ENCODE data around the gene BANP. TPM values are rescaled to one million over a fixed set of nuclear protein-coding genes. Genes with fewer than 3 reads are reported as not detected.
A peak's percentile ranks its signal among the peaks of the same experiment; 100 is the strongest.
"Not testable (repeated sequence)": the region's sequence is repeated elsewhere in the genome, so short reads cannot be mapped to it uniquely, and the experiment has no call there.

The BANP gene
- total RNA-seq, 1 donor from 2014 or later = 44.0 TPM

GRCh38 chr16:88022076-88023042 lies 71.1 kb downstream of the BANP start:
- no peak for DNase-seq (ENCODE audit: extremely low spot score in 2 of 2)
- H3K4me3 ChIP-seq = no peak overlapping the region
- peaks cover 0 to 1% of the 10 kb centered on the region in 2 donors for H3K36me3 ChIP-seq
- no peak overlapping the region for H3K27ac ChIP-seq
- no peaks in the 10 kb centered on the region for H3K9me3 ChIP-seq
- TF ChIP-seq CTCF (IDR thresholded peaks at IDR 0.05) = no peak
- TF ChIP-seq POLR2A (IDR thresholded peaks at IDR 0.05) = no peak
- TF ChIP-seq POLR2AphosphoS5 (IDR thresholded peaks at IDR 0.05; ENCODE audit: insufficient read depth in 1 of 2, low read depth in 1 of 2) = no peak
- intact Hi-C loops (cut with DNase I) = no loop called here
- peaks cover 15% of the 10 kb centered on the region for H3K4me1 ChIP-seq
- H3K27me3 ChIP-seq = no peaks in the 10 kb centered on the region

GRCh38 chr16:88023366-88023765 lies 72.1 kb downstream of the BANP start:
- peaks cover 0 to 8% of the 10 kb centered on the region in 2 donors for H3K36me3 ChIP-seq
- no peaks in the 10 kb centered on the region for H3K27me3 ChIP-seq
- intact Hi-C loops (cut with DNase I) = no loop called here
- no peaks in the 10 kb centered on the region for H3K9me3 ChIP-seq
- no peak for DNase-seq (ENCODE audit: extremely low spot score in 2 of 2)
- no peak overlapping the region for H3K27ac ChIP-seq
- no peak for TF ChIP-seq POLR2AphosphoS5 (IDR thresholded peaks at IDR 0.05; ENCODE audit: insufficient read depth in 1 of 2, low read depth in 1 of 2)
- TF ChIP-seq CTCF (IDR thresholded peaks at IDR 0.05) = no peak
- TF ChIP-seq POLR2A (IDR thresholded peaks at IDR 0.05) = no peak
- H3K4me3 ChIP-seq = no peak overlapping the region
- peaks cover 15% of the 10 kb centered on the region for H3K4me1 ChIP-seq

- Histone ChIP-seq H3K4me3 (no peak overlapping the region), H3K27me3 (no peaks in the 10 kb centered on the region), H3K9me3 (no peaks in the 10 kb centered on the region), H3K4me1 (peaks cover 15% of the 10 kb centered on the region), H3K36me3 (peaks cover 0 to 8% of the 10 kb centered on the region in 2 donors), H3K27ac (no peak overlapping the region)
- DNase-seq (ENCODE audit: extremely low spot score in 2 of 2) = no peak
- intact Hi-C loops (cut with DNase I) = no loop called here
- TF ChIP-seq CTCF (IDR thresholded peaks at IDR 0.05) = no peak
- no peak for TF ChIP-seq POLR2AphosphoS5 (IDR thresholded peaks at IDR 0.05; ENCODE audit: insufficient read depth in 1 of 2, low read depth in 1 of 2)
- TF ChIP-seq POLR2A (IDR thresholded peaks at IDR 0.05) = no peak
These were observed 72.6 kb downstream of the BANP start for GRCh38 chr16:88023786-88024185.

- H3K4me3 ChIP-seq; intact Hi-C loops (cut with DNase I); H3K36me3 ChIP-seq; H3K27ac ChIP-seq; DNase-seq (ENCODE audit: extremely low spot score in 2 of 2); H3K27me3 ChIP-seq; H3K9me3 ChIP-seq: not testable (repeated sequence)
- peaks cover 14% of the 10 kb centered on the region for H3K4me1 ChIP-seq
- TF ChIP-seq POLR2AphosphoS5 (IDR thresholded peaks at IDR 0.05; ENCODE audit: insufficient read depth in 1 of 2, low read depth in 1 of 2) (peak in 1 of 2 donors; percentile 15), CTCF (IDR thresholded peaks at IDR 0.05) (peak in 1 of 3 experiments; percentile 20)
These were observed 73.4 kb downstream of the BANP start for GRCh38 chr16:88024491-88025085.

- H3K4me3 ChIP-seq; DNase-seq (ENCODE audit: extremely low spot score in 2 of 2); H3K36me3 ChIP-seq; H3K27me3 ChIP-seq; intact Hi-C loops (cut with DNase I); H3K4me1 ChIP-seq; H3K27ac ChIP-seq; H3K9me3 ChIP-seq: not testable (repeated sequence)
These were observed 73.9 kb downstream of the BANP start for GRCh38 chr16:88025086-88025492.

- intact Hi-C loops (cut with DNase I); DNase-seq (ENCODE audit: extremely low spot score in 2 of 2); H3K36me3 ChIP-seq: not testable (repeated sequence)
These were observed 74.8 kb downstream of the BANP start for GRCh38 chr16:88025828-88026555.

More at GRCh38 chr16:88025828-88026555, 74.8 kb downstream of the BANP start:
- not testable (repeated sequence) for H3K9me3 ChIP-seq, H3K27me3 ChIP-seq, H3K4me1 ChIP-seq, H3K4me3 ChIP-seq, H3K27ac ChIP-seq
